Measurements from ENCODE around the gene ART1.
"Not testable (repeated sequence)": the region's sequence is repeated elsewhere in the genome, so short reads cannot be mapped to it uniquely, and the experiment has no call there.

Gene ART1

GRCh38 chr11:3652514-3652913, 7.6 kb downstream of the ART1 start:
- H3K9ac ChIP-seq (ENCODE audit: low read length); DNase-seq (ENCODE audit: low read depth); H3K9me3 ChIP-seq (ENCODE audit: control insufficient read depth, low read length); H3K4me3 ChIP-seq (ENCODE audit: low read length); H3K4me1 ChIP-seq (ENCODE audit: control insufficient read depth, insufficient read depth, low read length); H3K36me3 ChIP-seq (ENCODE audit: control insufficient read depth, insufficient read depth, low read length, severe bottlenecking): not testable (repeated sequence)
- H3K27me3 ChIP-seq (replicated peaks; ENCODE audit: control insufficient read depth, insufficient read depth, low read length): peaks cover 20% of the 10 kb centered on the region

GRCh38 chr11:3655547-3655946, 10.6 kb downstream of the ART1 start:
- H3K4me1 ChIP-seq (ENCODE audit: control insufficient read depth, insufficient read depth, low read length): no peaks in the 10 kb centered on the region
- H3K9me3 ChIP-seq (ENCODE audit: control insufficient read depth, low read length): no peaks in the 10 kb centered on the region
- no peak for DNase-seq (ENCODE audit: low read depth)
- H3K36me3 ChIP-seq (ENCODE audit: control insufficient read depth, insufficient read depth, low read length, severe bottlenecking): no peaks in the 10 kb centered on the region
- no peak overlapping the region for H3K9ac ChIP-seq (ENCODE audit: low read length)
- no peak overlapping the region for H3K4me3 ChIP-seq (ENCODE audit: low read length)
- H3K27me3 ChIP-seq (replicated peaks; ENCODE audit: control insufficient read depth, insufficient read depth, low read length): peaks cover 11% of the 10 kb centered on the region

GRCh38 chr11:3657331-3657730, 12.4 kb downstream of the ART1 start:
- not testable (repeated sequence) for H3K4me1 ChIP-seq (ENCODE audit: control insufficient read depth, insufficient read depth, low read length); DNase-seq (ENCODE audit: low read depth); H3K4me3 ChIP-seq (ENCODE audit: low read length); H3K9ac ChIP-seq (ENCODE audit: low read length); H3K9me3 ChIP-seq (ENCODE audit: control insufficient read depth, low read length); H3K36me3 ChIP-seq (ENCODE audit: control insufficient read depth, insufficient read depth, low read length, severe bottlenecking)
- H3K27me3 ChIP-seq (replicated peaks; ENCODE audit: control insufficient read depth, insufficient read depth, low read length): peaks cover 11% of the 10 kb centered on the region

- Histone ChIP-seq H3K9ac (ENCODE audit: low read length) (no peak overlapping the region), H3K9me3 (ENCODE audit: control insufficient read depth, low read length) (no peaks in the 10 kb centered on the region), H3K4me3 (ENCODE audit: low read length) (no peak overlapping the region), H3K27me3 (replicated peaks; ENCODE audit: control insufficient read depth, insufficient read depth, low read length) (peaks cover 11% of the 10 kb centered on the region), H3K36me3 (ENCODE audit: control insufficient read depth, insufficient read depth, low read length, severe bottlenecking) (no peaks in the 10 kb centered on the region), H3K4me1 (ENCODE audit: control insufficient read depth, insufficient read depth, low read length) (no peaks in the 10 kb centered on the region)
- no peak for DNase-seq (ENCODE audit: low read depth)
These were observed 13.3 kb downstream of the ART1 start for GRCh38 chr11:3658252-3658651.

GRCh38 chr11:3659595-3660515, 14.9 kb downstream of the ART1 start:
- no peak overlapping the region for H3K4me3 ChIP-seq (ENCODE audit: low read length)
- no peak overlapping the region for H3K9ac ChIP-seq (ENCODE audit: low read length)
- DNase-seq (ENCODE audit: low read depth): no peak
- no peaks in the 10 kb centered on the region for H3K4me1 ChIP-seq (ENCODE audit: control insufficient read depth, insufficient read depth, low read length)
- H3K27me3 ChIP-seq (replicated peaks; ENCODE audit: control insufficient read depth, insufficient read depth, low read length): peaks cover 8% of the 10 kb centered on the region
- H3K9me3 ChIP-seq (ENCODE audit: control insufficient read depth, low read length): no peaks in the 10 kb centered on the region
- peaks cover 13% of the 10 kb centered on the region for H3K36me3 ChIP-seq (ENCODE audit: control insufficient read depth, insufficient read depth, low read length, severe bottlenecking)

- no peaks in the 10 kb centered on the region for H3K27me3 ChIP-seq (replicated peaks; ENCODE audit: control insufficient read depth, insufficient read depth, low read length)
- no peaks in the 10 kb centered on the region for H3K9me3 ChIP-seq (ENCODE audit: control insufficient read depth, low read length)
- H3K4me3 ChIP-seq (ENCODE audit: low read length): no peak overlapping the region
- no peaks in the 10 kb centered on the region for H3K4me1 ChIP-seq (ENCODE audit: control insufficient read depth, insufficient read depth, low read length)
- H3K36me3 ChIP-seq (ENCODE audit: control insufficient read depth, insufficient read depth, low read length, severe bottlenecking): peaks cover 24% of the 10 kb centered on the region
- no peak overlapping the region for H3K9ac ChIP-seq (ENCODE audit: low read length)
- no peak for DNase-seq (ENCODE audit: low read depth)
These were observed 16.0 kb downstream of the ART1 start for GRCh38 chr11:3660960-3661359.

- H3K9ac ChIP-seq (ENCODE audit: low read length): no peak overlapping the region
- no peaks in the 10 kb centered on the region for H3K4me1 ChIP-seq (ENCODE audit: control insufficient read depth, insufficient read depth, low read length)
- DNase-seq (ENCODE audit: low read depth): no peak
- no peaks in the 10 kb centered on the region for H3K27me3 ChIP-seq (replicated peaks; ENCODE audit: control insufficient read depth, insufficient read depth, low read length)
- H3K4me3 ChIP-seq (ENCODE audit: low read length): no peak overlapping the region
- H3K9me3 ChIP-seq (ENCODE audit: control insufficient read depth, low read length): no peaks in the 10 kb centered on the region
- peaks cover 41% of the 10 kb centered on the region for H3K36me3 ChIP-seq (ENCODE audit: control insufficient read depth, insufficient read depth, low read length, severe bottlenecking)
These were observed 17.9 kb downstream of the ART1 start for GRCh38 chr11:3662856-3663255.

- Histone ChIP-seq H3K4me1 (ENCODE audit: control insufficient read depth, insufficient read depth, low read length) (no peaks in the 10 kb centered on the region), H3K36me3 (ENCODE audit: control insufficient read depth, insufficient read depth, low read length, severe bottlenecking) (peaks cover 50% of the 10 kb centered on the region), H3K27me3 (replicated peaks; ENCODE audit: control insufficient read depth, insufficient read depth, low read length) (no peaks in the 10 kb centered on the region), H3K4me3 (ENCODE audit: low read length) (no peak overlapping the region), H3K9ac (ENCODE audit: low read length) (no peak overlapping the region), H3K9me3 (ENCODE audit: control insufficient read depth, low read length) (no peaks in the 10 kb centered on the region)
- no peak for DNase-seq (ENCODE audit: low read depth)
These were observed 19.2 kb downstream of the ART1 start for GRCh38 chr11:3664032-3664630.

GRCh38 chr11:3665336-3666022, 20.6 kb downstream of the ART1 start:
- Histone ChIP-seq H3K9me3 (ENCODE audit: control insufficient read depth, low read length) (no peaks in the 10 kb centered on the region), H3K4me3 (ENCODE audit: low read length) (no peak overlapping the region), H3K9ac (ENCODE audit: low read length) (no peak overlapping the region), H3K27me3 (replicated peaks; ENCODE audit: control insufficient read depth, insufficient read depth, low read length) (no peaks in the 10 kb centered on the region), H3K4me1 (ENCODE audit: control insufficient read depth, insufficient read depth, low read length) (no peaks in the 10 kb centered on the region), H3K36me3 (ENCODE audit: control insufficient read depth, insufficient read depth, low read length, severe bottlenecking) (peaks cover 55% of the 10 kb centered on the region)
- no peak for DNase-seq (ENCODE audit: low read depth)

- Histone ChIP-seq H3K27me3 (replicated peaks; ENCODE audit: control insufficient read depth, insufficient read depth, low read length) (no peaks in the 10 kb centered on the region), H3K4me3 (ENCODE audit: low read length) (no peak overlapping the region), H3K4me1 (ENCODE audit: control insufficient read depth, insufficient read depth, low read length) (no peaks in the 10 kb centered on the region), H3K9ac (ENCODE audit: low read length) (no peak overlapping the region), H3K36me3 (ENCODE audit: control insufficient read depth, insufficient read depth, low read length, severe bottlenecking) (peaks cover 59% of the 10 kb centered on the region), H3K9me3 (ENCODE audit: control insufficient read depth, low read length) (no peaks in the 10 kb centered on the region)
- no peak for DNase-seq (ENCODE audit: low read depth)
These were observed 21.1 kb downstream of the ART1 start for GRCh38 chr11:3666023-3666530.
